ENCODE data around the gene RAP2B.

GRCh38 chr3:153144071-153144470 lies 18.0 kb upstream of the RAP2B start:
- TF ChIP-seq, protein P1, sequence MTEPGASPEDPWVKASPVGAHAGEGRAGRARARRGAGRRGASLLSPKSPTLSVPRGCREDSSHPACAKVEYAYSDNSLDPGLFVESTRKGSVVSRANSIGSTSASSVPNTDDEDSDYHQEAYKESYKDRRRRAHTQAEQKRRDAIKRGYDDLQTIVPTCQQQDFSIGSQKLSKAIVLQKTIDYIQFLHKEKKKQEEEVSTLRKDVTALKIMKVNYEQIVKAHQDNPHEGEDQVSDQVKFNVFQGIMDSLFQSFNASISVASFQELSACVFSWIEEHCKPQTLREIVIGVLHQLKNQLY (CRISPR knock-in tag; IDR thresholded peaks at IDR 0.05): no peak
- TF ChIP-seq ZNF333 (CRISPR knock-in tag; IDR thresholded peaks at IDR 0.05; ENCODE audit: borderline replicate concordance) (no peak), SMARCE1 (IDR thresholded peaks at IDR 0.05; ENCODE audit: borderline replicate concordance) (no peak), SP2 (CRISPR knock-in tag; IDR thresholded peaks at IDR 0.05) (no peak), TBL1XR1 (IDR thresholded peaks at IDR 0.05; ENCODE audit: borderline replicate concordance, low read length, partially characterized antibody) (no peak)
- TF ChIP-seq, protein P2, sequence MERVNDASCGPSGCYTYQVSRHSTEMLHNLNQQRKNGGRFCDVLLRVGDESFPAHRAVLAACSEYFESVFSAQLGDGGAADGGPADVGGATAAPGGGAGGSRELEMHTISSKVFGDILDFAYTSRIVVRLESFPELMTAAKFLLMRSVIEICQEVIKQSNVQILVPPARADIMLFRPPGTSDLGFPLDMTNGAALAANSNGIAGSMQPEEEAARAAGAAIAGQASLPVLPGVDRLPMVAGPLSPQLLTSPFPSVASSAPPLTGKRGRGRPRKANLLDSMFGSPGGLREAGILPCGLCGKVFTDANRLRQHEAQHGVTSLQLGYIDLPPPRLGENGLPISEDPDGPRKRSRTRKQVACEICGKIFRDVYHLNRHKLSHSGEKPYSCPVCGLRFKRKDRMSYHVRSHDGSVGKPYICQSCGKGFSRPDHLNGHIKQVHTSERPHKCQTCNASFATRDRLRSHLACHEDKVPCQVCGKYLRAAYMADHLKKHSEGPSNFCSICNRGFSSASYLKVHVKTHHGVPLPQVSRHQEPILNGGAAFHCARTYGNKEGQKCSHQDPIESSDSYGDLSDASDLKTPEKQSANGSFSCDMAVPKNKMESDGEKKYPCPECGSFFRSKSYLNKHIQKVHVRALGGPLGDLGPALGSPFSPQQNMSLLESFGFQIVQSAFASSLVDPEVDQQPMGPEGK (CRISPR knock-in tag; IDR thresholded peaks at IDR 0.05): no peak
